Thyroid gland (tissue), 4 donors: ENCODE results near the gene MYH2.

ENCODE experiments used
- CTCF ChIP-seq, 6 experiments: fragments of 200-600 bp in 3 of 6; fragments of 450-650 bp in 3 of 6; sonication (generic) in 3 of 6; IDR thresholded peaks; one replicate each; pipeline ENCODE4 v1.5.1; 2016 to 2019; ENCODE audit warnings: antibody characterized with exemption in 6 of 6, mild to moderate bottlenecking in 2 of 6, inconsistent platforms in 1 of 6, moderate library complexity in 1 of 6
- POLR2A ChIP-seq, 2 donors: fragments of 450-650 bp; IDR thresholded peaks; one replicate each; pipeline ENCODE4 v1.6.1; 2017; ENCODE audit warnings: antibody characterized with exemption in 2 of 2, mild to moderate bottlenecking in 2 of 2, moderate library complexity in 1 of 2

GRCh38 chr17:10518271-10519037, 31.0 kb downstream of the MYH2 start, which contains the start of gene MYH1:
- TF ChIP-seq POLR2A (IDR thresholded peaks at IDR 0.05) = no peak
- TF ChIP-seq CTCF (IDR thresholded peaks at IDR 0.05) = no peak
